Trophoblast cell (in vitro differentiated cells and primary cell): ENCODE results near the gene DPY19L1.
A peak's percentile ranks its signal among the peaks of the same experiment; 100 is the strongest.
"Not testable (repeated sequence)": the region's sequence is repeated elsewhere in the genome, so short reads cannot be mapped to it uniquely, and the experiment has no call there.

ENCODE experiments used
- DNase-seq, 2 donors: peaks; one replicate each; pipeline ENCODE4 v3.0.0-alpha.2; 2016
- H2AFZ ChIP-seq: 2 replicates; pipeline ENCODE4 v1.6.1; 2013; ENCODE audit warnings: low read length, moderate library complexity, mild to moderate bottlenecking; ENCODE audit not compliant: insufficient read depth, poor library complexity
- H2AK5ac ChIP-seq: 2 replicates; pipeline ENCODE4 v1.6.1; 2013; ENCODE audit warnings: mild to moderate bottlenecking, low read length
- H2BK120ac ChIP-seq: 2 replicates; pipeline ENCODE4 v1.6.1; 2013; ENCODE audit warnings: low read length, mild to moderate bottlenecking, moderate library complexity; ENCODE audit not compliant: insufficient read depth, poor library complexity
- H2BK12ac ChIP-seq: 2 replicates; pipeline ENCODE4 v1.6.1; 2013; ENCODE audit warnings: mild to moderate bottlenecking, low read length, moderate library complexity
- H2BK5ac ChIP-seq: 2 replicates; pipeline ENCODE4 v1.6.1; 2013; ENCODE audit warnings: low read length, low read depth, moderate library complexity, mild to moderate bottlenecking; ENCODE audit not compliant: poor library complexity
- H3K14ac ChIP-seq: 2 replicates; pipeline ENCODE4 v1.6.1; 2013; ENCODE audit warnings: mild to moderate bottlenecking, low read length
- H3K18ac ChIP-seq: 2 replicates; pipeline ENCODE4 v1.6.1; 2013; ENCODE audit warnings: mild to moderate bottlenecking, low read length
- H3K23ac ChIP-seq: 2 replicates; pipeline ENCODE4 v1.6.1; 2013; ENCODE audit warnings: low read length
- H3K27ac ChIP-seq: 2 replicates; pipeline ENCODE4 v1.5.1; 2013; ENCODE audit warnings: low read depth, mild to moderate bottlenecking, inconsistent platforms, low read length, moderate library complexity
- H3K27me3 ChIP-seq: 2 replicates; pipeline ENCODE4 v1.6.1; 2013; ENCODE audit warnings: inconsistent platforms, mild to moderate bottlenecking, low read length, moderate library complexity; ENCODE audit not compliant: insufficient read depth
- H3K36me3 ChIP-seq, 2 experiments: 1 replicate in 1 of 2; 2 replicates in 1 of 2; pipeline ENCODE4 v1.6.1; 2013; ENCODE audit warnings: low read length in 2 of 2, mild to moderate bottlenecking in 2 of 2, moderate library complexity in 1 of 2; ENCODE audit not compliant: insufficient read depth in 2 of 2, control insufficient read depth in 1 of 2
- H3K4ac ChIP-seq: 2 replicates; pipeline ENCODE4 v1.6.1; 2013; ENCODE audit warnings: low read depth, mild to moderate bottlenecking, low read length, moderate library complexity
- H3K4me1 ChIP-seq, 2 experiments: 1 replicate in 1 of 2; 2 replicates in 1 of 2; pipeline ENCODE4 v1.6.1; 2013; ENCODE audit warnings: low read length in 2 of 2, mild to moderate bottlenecking in 2 of 2, moderate library complexity in 1 of 2; ENCODE audit not compliant: insufficient read depth in 2 of 2, control insufficient read depth in 1 of 2
- H3K4me2 ChIP-seq: 2 replicates; pipeline ENCODE4 v1.6.1; 2013; ENCODE audit warnings: inconsistent platforms, mild to moderate bottlenecking, low read length, moderate library complexity
- H3K4me3 ChIP-seq: 2 replicates; pipeline ENCODE4 v1.5.1; 2013; ENCODE audit warnings: mild to moderate bottlenecking, low read depth, low read length, inconsistent platforms
- H3K79me1 ChIP-seq: one replicate; pipeline ENCODE4 v1.6.1; 2013; ENCODE audit warnings: low read length
- H3K79me2 ChIP-seq: 2 replicates; pipeline ENCODE4 v1.6.1; 2013; ENCODE audit warnings: low read length, mild to moderate bottlenecking; ENCODE audit not compliant: control insufficient read depth, insufficient read depth, poor library complexity
- H3K9ac ChIP-seq: 2 replicates; pipeline ENCODE4 v1.6.1; 2013; ENCODE audit warnings: mild to moderate bottlenecking, low read length
- H3K9me3 ChIP-seq: 2 replicates; pipeline ENCODE4 v1.6.1; 2013; ENCODE audit warnings: low read depth, mild to moderate bottlenecking, control low read depth, inconsistent platforms, low read length; ENCODE audit not compliant: insufficient read depth
- H4K12ac ChIP-seq: 2 replicates; pipeline ENCODE4 v1.6.1; 2013; ENCODE audit warnings: low read depth, mild to moderate bottlenecking, low read length, moderate library complexity
- H4K8ac ChIP-seq: 2 replicates; pipeline ENCODE4 v1.6.1; 2013; ENCODE audit warnings: low read depth, mild to moderate bottlenecking, low read length, moderate library complexity
- H4K91ac ChIP-seq: one replicate; pipeline ENCODE4 v1.6.1; 2013; ENCODE audit warnings: low read depth, mild to moderate bottlenecking, low read length, moderate library complexity
- WGBS: extraction: QIAGEN DNeasy Blood & Tissue Kit; methylation state at CpG from one replicate; pipeline ENCODE4 v1.1.7; 2013; ENCODE audit warnings: missing lambda C conversion rate; ENCODE audit not compliant: insufficient read length, insufficient coverage; ENCODE audit errors: extremely low coverage; 5-methylcytosine and 5-hydroxymethylcytosine counted together

The DPY19L1 gene

GRCh38 chr7:35003177-35003650 is 34.1 kb downstream of the DPY19L1 start:
- peak; percentile 19 to 43 for DNase-seq
- peak overlapping the region; percentile 79 for H2BK12ac ChIP-seq
- not testable (repeated sequence) for H3K79me2 ChIP-seq, H2AFZ ChIP-seq, H3K9ac ChIP-seq, H3K4ac ChIP-seq, H3K9me3 ChIP-seq, H3K27me3 ChIP-seq, H3K36me3 ChIP-seq, H2AK5ac ChIP-seq, H3K23ac ChIP-seq, H3K14ac ChIP-seq, H3K4me3 ChIP-seq
- H3K4me1 ChIP-seq, result peaks cover 12 to 16% of the 10 kb centered on the region in 2 experiments
- peak overlapping the region; percentile 91 for H3K18ac ChIP-seq
- H4K8ac ChIP-seq, result peak overlapping the region; percentile 89
- peak overlapping the region; percentile 35 for H2BK120ac ChIP-seq
- WGBS, result no CpG with 5 or more reads among the region's 1 CpG
- peaks cover 15% of the 10 kb centered on the region for H3K79me1 ChIP-seq
- peak overlapping the region; percentile 60 for H4K12ac ChIP-seq
- H3K4me2 ChIP-seq, result peak overlapping the region; percentile 28
- peak overlapping the region; percentile 96 for H4K91ac ChIP-seq
- peak overlapping the region; percentile 94 for H3K27ac ChIP-seq
- peak overlapping the region; percentile 87 for H2BK5ac ChIP-seq

- DNase-seq, H2BK120ac ChIP-seq, H3K79me2 ChIP-seq, H3K36me3 ChIP-seq, H4K8ac ChIP-seq, H3K79me1 ChIP-seq, H3K4me2 ChIP-seq, H4K12ac ChIP-seq, H3K4me1 ChIP-seq, H2AK5ac ChIP-seq, H3K9me3 ChIP-seq, H3K4ac ChIP-seq, H2AFZ ChIP-seq, H3K23ac ChIP-seq, H3K18ac ChIP-seq, H3K27ac ChIP-seq, H2BK5ac ChIP-seq, H3K9ac ChIP-seq, H2BK12ac ChIP-seq, H3K27me3 ChIP-seq, H4K91ac ChIP-seq, H3K4me3 ChIP-seq, H3K14ac ChIP-seq: not testable (repeated sequence)
- WGBS, result no CpG with 5 or more reads among the region's 6 CpGs
Measured at GRCh38 chr7:34998335-34998734, 39.0 kb downstream of the DPY19L1 start.

- H4K12ac ChIP-seq, H2AFZ ChIP-seq, H2BK5ac ChIP-seq, H3K4ac ChIP-seq, DNase-seq, H3K4me1 ChIP-seq, H3K79me1 ChIP-seq, H4K8ac ChIP-seq, H3K18ac ChIP-seq, H3K9me3 ChIP-seq, H4K91ac ChIP-seq, H3K9ac ChIP-seq, H3K79me2 ChIP-seq, H3K4me3 ChIP-seq, H3K27ac ChIP-seq, H3K23ac ChIP-seq, H3K36me3 ChIP-seq, H3K4me2 ChIP-seq, H3K27me3 ChIP-seq, H2AK5ac ChIP-seq: not testable (repeated sequence)
- WGBS, result no CpG with 5 or more reads among the region's 5 CpGs
- Histone ChIP-seq H3K14ac (peak overlapping the region; percentile 37), H2BK12ac (peak overlapping the region; percentile 49), H2BK120ac (peak overlapping the region; percentile 46)
Measured at GRCh38 chr7:34996423-34997090, 40.7 kb downstream of the DPY19L1 start.

DNA sequence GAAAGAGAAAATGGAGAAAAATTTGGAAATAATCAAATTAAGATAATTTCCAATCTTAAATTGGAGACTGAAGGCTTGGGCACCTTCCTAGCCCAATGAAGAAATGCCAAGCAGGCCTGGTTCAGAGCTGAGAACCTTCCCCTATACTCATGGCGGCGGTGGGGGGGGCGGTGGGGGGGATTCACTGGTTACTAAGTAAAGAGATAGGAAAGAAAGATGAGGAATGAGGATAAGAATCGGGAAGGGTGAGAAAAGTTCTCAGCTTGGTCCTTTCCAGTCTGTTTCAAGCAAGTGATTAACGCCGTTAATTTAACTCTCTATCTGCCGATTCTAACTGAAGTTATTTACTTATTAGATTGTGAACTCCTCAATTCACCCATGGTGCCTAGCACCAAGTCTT is 41.5 kb downstream of the DPY19L1 start:
- peak in 1 of 2 donors; percentile 56 for DNase-seq
- no peaks in the 10 kb centered on the region for H3K79me1 ChIP-seq
- H2AFZ ChIP-seq, result no peak overlapping the region
- no peak overlapping the region for H3K4me3 ChIP-seq
- no peak overlapping the region for H2BK5ac ChIP-seq
- no peaks in the 10 kb centered on the region for H3K79me2 ChIP-seq
- no peaks in the 10 kb centered on the region for H3K27me3 ChIP-seq
- no peak overlapping the region for H3K27ac ChIP-seq
- H3K9me3 ChIP-seq, result no peaks in the 10 kb centered on the region
- H4K12ac ChIP-seq, result no peak overlapping the region
- no peaks in the 10 kb centered on the region for H3K36me3 ChIP-seq
- H3K9ac ChIP-seq, result no peak overlapping the region
- H2BK120ac ChIP-seq, result no peak overlapping the region
- H3K4me2 ChIP-seq, result no peak overlapping the region
- H2AK5ac ChIP-seq, result no peak overlapping the region
- H3K4me1 ChIP-seq, result peaks cover 2 to 3% of the 10 kb centered on the region in 2 experiments
- H3K23ac ChIP-seq, result no peak overlapping the region
- H3K4ac ChIP-seq, result no peak overlapping the region
- WGBS, result no CpG with 5 or more reads among the region's 7 CpGs
- H3K14ac ChIP-seq, result no peak overlapping the region
- no peak overlapping the region for H2BK12ac ChIP-seq
- no peak overlapping the region for H4K8ac ChIP-seq
- H3K18ac ChIP-seq, result no peak overlapping the region
- H4K91ac ChIP-seq, result no peak overlapping the region
